Lower lobe of right lung (tissue), 2 donors: ENCODE results near the gene GAS6. TPM values are rescaled to one million over a fixed set of nuclear protein-coding genes. Genes with fewer than 3 reads are reported as not detected.

Experiments
- ATAC-seq, 2 donors: fragments of 200-7000 bp; cut with Tn5 transposase; one replicate each; pipeline ENCODE4 v1.9.1; 2020 to 2022; ENCODE audit warnings: mild to moderate bottlenecking in 2 of 2, moderate library complexity in 2 of 2
- DNase-seq: peaks from one replicate; pipeline ENCODE4 v3.0.0-alpha.2; 2020
- H3K27ac ChIP-seq: fragments of 200-600 bp; one replicate; pipeline ENCODE4 v1.8.0; 2022
- H3K27me3 ChIP-seq: fragments of 200-600 bp; one replicate; pipeline ENCODE4 v1.8.0; 2022; ENCODE audit warnings: low read depth
- H3K36me3 ChIP-seq: fragments of 200-600 bp; one replicate; pipeline ENCODE4 v1.8.0; 2022; ENCODE audit warnings: mild to moderate bottlenecking
- H3K4me1 ChIP-seq: fragments of 200-600 bp; one replicate; pipeline ENCODE4 v1.8.0; 2022
- H3K4me3 ChIP-seq: fragments of 200-600 bp; one replicate; pipeline ENCODE4 v1.8.0; 2022; ENCODE audit warnings: mild to moderate bottlenecking
- H3K9me3 ChIP-seq: fragments of 200-600 bp; one replicate; pipeline ENCODE4 v1.8.0; 2022
- intact Hi-C: fragments of 100-400 bp; cut with DNase I; formaldehyde crosslinking; loops from one replicate; pipeline ENCODE4 v1.11.0; 2022
- total RNA-seq: library from RNA; stranded (reverse); fragmentation: NEBNext Ultra II Directional; extraction: Animal tissue kit (Norgen Biotek cat#: 25700); gene quantifications from one replicate; pipeline ENCODE4 v1.2.1, GENCODE V29; 2021
- TF ChIP-seq, protein P1 (sequence below): fragments of 200-600 bp; IDR thresholded peaks from one replicate; pipeline ENCODE4 v1.8.0; 2022; ENCODE audit warnings: antibody characterized with exemption, mild to moderate bottlenecking
- donor health status: DM: no; HTN: yes; CAD: no; lungs with severe emphysema.

The GAS6 gene
- total RNA-seq, 1 donor from 2014 or later: 111 TPM

DNA sequence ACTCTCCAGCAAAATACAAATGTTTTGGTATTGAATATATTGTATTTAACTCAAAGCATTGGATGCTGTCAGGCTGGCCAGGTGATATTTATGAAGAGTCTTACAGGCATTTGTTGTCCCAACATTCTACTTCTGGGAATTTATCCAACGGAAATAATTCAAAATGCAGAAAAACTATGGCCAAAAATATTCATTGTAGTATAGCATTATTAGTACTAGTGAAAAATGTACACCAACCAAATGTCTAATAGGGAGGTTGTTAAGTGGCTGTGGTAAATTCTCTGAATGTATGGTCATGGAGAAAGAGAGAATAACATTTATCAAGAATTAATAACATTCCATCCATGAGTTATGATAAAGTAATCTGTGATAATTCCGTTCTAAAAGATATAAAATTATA is 38.6 kb upstream of the GAS6 start:
- no peak overlapping the region for H3K27ac ChIP-seq
- TF ChIP-seq, protein P1, sequence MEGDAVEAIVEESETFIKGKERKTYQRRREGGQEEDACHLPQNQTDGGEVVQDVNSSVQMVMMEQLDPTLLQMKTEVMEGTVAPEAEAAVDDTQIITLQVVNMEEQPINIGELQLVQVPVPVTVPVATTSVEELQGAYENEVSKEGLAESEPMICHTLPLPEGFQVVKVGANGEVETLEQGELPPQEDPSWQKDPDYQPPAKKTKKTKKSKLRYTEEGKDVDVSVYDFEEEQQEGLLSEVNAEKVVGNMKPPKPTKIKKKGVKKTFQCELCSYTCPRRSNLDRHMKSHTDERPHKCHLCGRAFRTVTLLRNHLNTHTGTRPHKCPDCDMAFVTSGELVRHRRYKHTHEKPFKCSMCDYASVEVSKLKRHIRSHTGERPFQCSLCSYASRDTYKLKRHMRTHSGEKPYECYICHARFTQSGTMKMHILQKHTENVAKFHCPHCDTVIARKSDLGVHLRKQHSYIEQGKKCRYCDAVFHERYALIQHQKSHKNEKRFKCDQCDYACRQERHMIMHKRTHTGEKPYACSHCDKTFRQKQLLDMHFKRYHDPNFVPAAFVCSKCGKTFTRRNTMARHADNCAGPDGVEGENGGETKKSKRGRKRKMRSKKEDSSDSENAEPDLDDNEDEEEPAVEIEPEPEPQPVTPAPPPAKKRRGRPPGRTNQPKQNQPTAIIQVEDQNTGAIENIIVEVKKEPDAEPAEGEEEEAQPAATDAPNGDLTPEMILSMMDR: no peak
- ATAC-seq (no peak), DNase-seq (no peak)
- no peaks in the 10 kb centered on the region for H3K36me3 ChIP-seq
- no peaks in the 10 kb centered on the region for H3K9me3 ChIP-seq
- no peak overlapping the region for H3K4me3 ChIP-seq
- H3K27me3 ChIP-seq: no peaks in the 10 kb centered on the region
- intact Hi-C loops: no loop called here
- peaks cover 2% of the 10 kb centered on the region for H3K4me1 ChIP-seq

DNA sequence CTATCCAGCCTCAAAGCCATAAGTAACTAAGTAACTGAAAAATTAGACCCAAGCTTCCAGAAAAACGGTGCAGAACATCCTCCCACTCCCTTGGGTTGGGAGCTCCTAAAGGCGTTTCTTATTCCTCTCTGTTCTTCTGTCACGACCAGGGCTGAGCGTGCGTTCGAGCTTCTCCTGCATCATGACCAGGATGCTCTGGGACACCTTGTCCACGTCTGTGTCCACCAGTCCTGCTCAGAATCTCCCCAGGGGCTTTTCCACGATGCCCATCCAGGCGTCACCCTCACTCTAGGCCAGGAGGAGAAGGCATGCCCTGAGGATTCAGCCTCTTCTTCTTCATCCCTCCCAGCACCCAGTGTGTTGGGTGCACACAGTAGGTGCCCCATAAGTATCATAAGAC is 37.8 kb upstream of the GAS6 start:
- H3K9me3 ChIP-seq: no peaks in the 10 kb centered on the region
- H3K4me1 ChIP-seq: peaks cover 11% of the 10 kb centered on the region
- TF ChIP-seq, protein P1: no peak
- no peak overlapping the region for H3K4me3 ChIP-seq
- intact Hi-C loops: no loop called here
- DNase-seq (no peak), ATAC-seq (no peak)
- peaks cover 5% of the 10 kb centered on the region for H3K27me3 ChIP-seq
- H3K27ac ChIP-seq: no peak overlapping the region
- H3K36me3 ChIP-seq: no peaks in the 10 kb centered on the region

DNA sequence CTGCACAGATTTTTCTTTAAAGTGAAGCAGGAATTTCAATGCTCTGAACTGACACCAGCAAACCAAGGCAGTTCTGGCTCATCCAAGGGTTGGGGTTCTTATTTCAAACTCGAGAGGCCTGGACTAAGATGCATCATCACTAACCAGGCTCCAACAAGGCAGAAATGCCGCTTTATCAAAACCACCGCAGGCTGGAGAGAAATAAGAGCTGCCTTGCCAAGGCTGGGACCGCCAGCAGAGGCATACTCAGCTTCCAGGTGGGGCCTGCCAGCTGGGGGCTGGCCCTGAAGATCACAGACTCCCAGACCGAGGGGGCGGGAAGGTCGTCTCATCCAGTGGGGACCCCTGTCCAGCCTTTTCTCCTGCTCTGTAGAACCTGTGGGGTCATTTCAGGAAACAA is 37.4 kb upstream of the GAS6 start:
- no peak for ATAC-seq

GRCh38 chr13:113900646-113901045 is 36.8 kb upstream of the GAS6 start:
- intact Hi-C loops: no loop called here
- Histone ChIP-seq H3K4me3 (no peak overlapping the region), H3K27ac (no peak overlapping the region), H3K4me1 (peaks cover 14% of the 10 kb centered on the region), H3K9me3 (no peaks in the 10 kb centered on the region), H3K27me3 (peaks cover 7% of the 10 kb centered on the region), H3K36me3 (no peaks in the 10 kb centered on the region)
- no peak for DNase-seq
- TF ChIP-seq, protein P1: no peak
- ATAC-seq: no peak

More for the DNA sequence above, 37.4 kb upstream of the GAS6 start:
- peaks cover 14% of the 10 kb centered on the region for H3K4me1 ChIP-seq
- no peak overlapping the region for H3K27ac ChIP-seq
- intact Hi-C loops: no loop called here
- H3K9me3 ChIP-seq: no peaks in the 10 kb centered on the region
- H3K27me3 ChIP-seq: peaks cover 7% of the 10 kb centered on the region
- TF ChIP-seq, protein P1: no peak
- H3K36me3 ChIP-seq: no peaks in the 10 kb centered on the region
- no peak overlapping the region for H3K4me3 ChIP-seq
- no peak for DNase-seq

DNA sequence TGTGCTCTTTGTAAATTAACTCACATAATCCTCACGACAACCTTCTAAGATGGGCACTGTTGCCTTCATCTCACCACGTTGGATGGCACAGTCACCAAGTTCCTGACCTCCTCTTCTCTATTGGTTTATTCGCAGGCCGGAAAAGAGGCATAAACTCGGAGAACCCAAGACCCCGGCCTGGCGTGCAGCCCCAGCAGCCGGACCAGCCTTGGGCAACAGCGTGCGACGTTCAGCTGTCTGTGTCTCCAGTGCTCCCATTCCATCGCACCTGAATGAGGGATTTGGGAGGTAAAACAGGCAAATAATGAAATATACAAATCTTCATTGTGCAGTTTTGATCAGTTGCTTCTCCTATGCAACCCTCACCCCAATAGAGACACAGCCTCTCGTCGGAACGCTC is 34.5 kb upstream of the GAS6 start:
- DNase-seq (no peak), ATAC-seq (no peak)
- no peaks in the 10 kb centered on the region for H3K9me3 ChIP-seq
- H3K27me3 ChIP-seq: peaks cover 7% of the 10 kb centered on the region
- intact Hi-C loops: no loop called here
- peaks cover 14% of the 10 kb centered on the region for H3K4me1 ChIP-seq
- TF ChIP-seq, protein P1: no peak
- H3K4me3 ChIP-seq: no peak overlapping the region
- no peak overlapping the region for H3K27ac ChIP-seq
- no peaks in the 10 kb centered on the region for H3K36me3 ChIP-seq

GRCh38 chr13:113897966-113898365 is 34.1 kb upstream of the GAS6 start:
- TF ChIP-seq, protein P1: no peak
- Histone ChIP-seq H3K27me3 (peaks cover 7% of the 10 kb centered on the region), H3K36me3 (no peaks in the 10 kb centered on the region), H3K9me3 (no peaks in the 10 kb centered on the region), H3K4me1 (peaks cover 14% of the 10 kb centered on the region), H3K27ac (peak overlapping the region; percentile 27), H3K4me3 (no peak overlapping the region)
- intact Hi-C loops: no loop called here
- peak; percentile 59 to 81 for ATAC-seq
- DNase-seq: no peak
